SJCRH30 (cell line): ENCODE results near the gene EVA1B. TPM values are rescaled to one million over a fixed set of nuclear protein-coding genes. Genes with fewer than 3 reads are reported as not detected.
A peak's percentile ranks its signal among the peaks of the same experiment; 100 is the strongest.

ENCODE experiments used
- DNase-seq, 2 experiments: peaks; one replicate each; pipeline ENCODE4 v3.0.0-alpha.2; 2015 to 2020
- H3K27ac ChIP-seq: fragments of 250-450 bp; sonication (Bioruptor Pico); 2 replicates; pipeline ENCODE4 v1.5.1; 2020; ENCODE audit warnings: mild to moderate bottlenecking, moderate library complexity
- H3K27me3 ChIP-seq: fragments of 250-450 bp; sonication (Bioruptor Pico); 2 replicates; pipeline ENCODE4 v1.5.1; 2020; ENCODE audit warnings: mild to moderate bottlenecking, moderate library complexity
- H3K36me3 ChIP-seq: fragments of 250-450 bp; sonication (Bioruptor Pico); 2 replicates; pipeline ENCODE4 v1.5.1; 2020; ENCODE audit warnings: mild to moderate bottlenecking, moderate library complexity
- H3K4me1 ChIP-seq: fragments of 250-450 bp; sonication (Bioruptor Pico); 2 replicates; pipeline ENCODE4 v1.5.1; 2020; ENCODE audit warnings: mild to moderate bottlenecking, moderate library complexity
- H3K4me3 ChIP-seq: fragments of 250-450 bp; sonication (Bioruptor Pico); 2 replicates; pipeline ENCODE4 v1.5.1; 2020; ENCODE audit warnings: mild to moderate bottlenecking, moderate library complexity
- H3K9me3 ChIP-seq: fragments of 250-450 bp; sonication (Bioruptor Pico); replicated peaks from 2 replicates; pipeline ENCODE4 v1.5.1; 2020; ENCODE audit warnings: mild to moderate bottlenecking, moderate library complexity
- total RNA-seq: library from RNA; depleted of rRNA; stranded (reverse); fragments of >200 nt; shearing (Covaris generic); gene quantifications from 2 replicates; pipeline ENCODE4 v1.2.3, GENCODE V29; 2014; rRNA removed

EVA1B gene, protein sequence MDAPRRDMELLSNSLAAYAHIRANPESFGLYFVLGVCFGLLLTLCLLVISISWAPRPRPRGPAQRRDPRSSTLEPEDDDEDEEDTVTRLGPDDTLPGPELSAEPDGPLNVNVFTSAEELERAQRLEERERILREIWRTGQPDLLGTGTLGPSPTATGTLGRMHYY
- 5.8 and 6.9 TPM in 2 replicates for total RNA-seq

DNA sequence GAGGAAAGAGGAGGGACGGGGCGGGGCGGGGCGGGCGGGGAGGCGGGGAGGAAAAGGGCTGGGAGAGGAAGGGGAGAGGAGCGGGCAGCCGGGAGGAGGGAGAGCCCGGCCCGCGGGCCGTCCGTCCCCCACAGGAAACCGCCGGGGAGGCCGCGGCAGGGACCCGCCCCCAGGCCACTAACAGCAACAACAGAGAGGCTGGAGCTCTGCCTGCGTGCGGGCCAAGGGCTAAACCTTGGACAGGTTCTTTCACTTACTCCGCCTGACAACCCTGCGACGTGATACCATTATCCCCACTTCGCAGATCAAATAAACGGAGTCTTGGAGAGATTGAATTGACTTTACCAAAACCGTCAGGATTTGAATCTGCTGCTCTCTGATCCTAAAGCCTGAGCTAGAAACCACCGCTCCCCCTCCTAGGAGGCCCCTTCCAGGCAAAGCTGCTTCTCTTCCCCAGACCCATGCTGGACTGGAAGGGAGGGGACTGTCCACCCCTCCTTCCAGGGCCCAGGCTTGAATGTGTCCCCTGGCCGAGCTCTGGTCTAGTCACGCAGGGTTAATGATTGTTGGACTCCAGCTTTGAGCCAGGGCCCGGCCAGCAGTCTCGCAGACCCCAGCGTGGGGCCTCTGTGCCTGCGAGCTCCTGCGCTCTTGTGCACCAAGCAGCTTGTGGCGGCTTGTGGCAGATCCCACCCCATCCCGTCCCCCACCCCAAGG, at the start of gene EVA1B:
EVA1B (minus strand) TSS at position 10 of the 717 bp plus-strand sequence. CDS start 608 bp downstream, outside the sequence.
- Histone ChIP-seq H3K4me1 (peaks cover 3% of the 10 kb centered on the region; the same call in 1 of the 2 replicates), H3K4me3 (peak within 1 kb of the TSS; percentile 59), H3K9me3 (no peaks in the 10 kb centered on the region), H3K27ac (no peak within 1 kb of the TSS), H3K27me3 (no peaks in the 10 kb centered on the region), H3K36me3 (peaks cover 7% of the 10 kb centered on the region; the same call in 1 of the 2 replicates)
- peak; percentile 77 to 81 for DNase-seq

GRCh38 chr1:36372617-36373016, 49.2 kb upstream of the EVA1B start:
- H3K27me3 ChIP-seq: no peaks in the 10 kb centered on the region
- DNase-seq: no peak
- no peaks in the 10 kb centered on the region for H3K9me3 ChIP-seq
- H3K27ac ChIP-seq: no peak overlapping the region
- H3K4me3 ChIP-seq: no peak overlapping the region
- no peaks in the 10 kb centered on the region for H3K36me3 ChIP-seq
- peaks cover 27% of the 10 kb centered on the region for H3K4me1 ChIP-seq

GRCh38 chr1:36369061-36369861, 45.8 kb upstream of the EVA1B start:
- H3K27ac ChIP-seq: no peak overlapping the region
- no peaks in the 10 kb centered on the region for H3K36me3 ChIP-seq
- no peaks in the 10 kb centered on the region for H3K27me3 ChIP-seq
- peaks cover 23% of the 10 kb centered on the region for H3K4me1 ChIP-seq
- H3K4me3 ChIP-seq: no peak overlapping the region
- DNase-seq: peak; percentile 75 to 89
- no peaks in the 10 kb centered on the region for H3K9me3 ChIP-seq

DNA sequence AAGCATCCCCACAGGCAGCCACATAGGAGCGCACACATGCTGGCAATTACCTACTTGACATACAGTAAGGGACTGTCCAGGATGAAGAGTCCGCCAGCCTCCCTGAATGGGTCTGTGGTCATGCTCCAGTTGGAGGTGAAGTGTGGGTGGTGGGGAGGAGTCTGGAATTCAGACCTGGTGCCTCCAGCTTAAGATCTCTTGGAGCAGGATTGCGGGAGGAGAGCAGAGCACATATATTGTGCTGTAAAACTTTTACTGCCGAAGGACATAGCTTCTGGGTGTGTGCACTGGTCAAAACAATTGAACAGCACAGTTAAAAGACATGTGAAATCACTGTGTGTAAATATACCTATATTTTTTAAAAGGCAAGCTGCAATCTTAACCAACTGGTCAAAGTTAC, 44.4 kb upstream of the EVA1B start:
- Histone ChIP-seq H3K9me3 (no peaks in the 10 kb centered on the region), H3K27ac (no peak overlapping the region), H3K27me3 (no peaks in the 10 kb centered on the region), H3K4me1 (peaks cover 10% of the 10 kb centered on the region), H3K4me3 (no peak overlapping the region), H3K36me3 (no peaks in the 10 kb centered on the region)
- no peak for DNase-seq

DNA sequence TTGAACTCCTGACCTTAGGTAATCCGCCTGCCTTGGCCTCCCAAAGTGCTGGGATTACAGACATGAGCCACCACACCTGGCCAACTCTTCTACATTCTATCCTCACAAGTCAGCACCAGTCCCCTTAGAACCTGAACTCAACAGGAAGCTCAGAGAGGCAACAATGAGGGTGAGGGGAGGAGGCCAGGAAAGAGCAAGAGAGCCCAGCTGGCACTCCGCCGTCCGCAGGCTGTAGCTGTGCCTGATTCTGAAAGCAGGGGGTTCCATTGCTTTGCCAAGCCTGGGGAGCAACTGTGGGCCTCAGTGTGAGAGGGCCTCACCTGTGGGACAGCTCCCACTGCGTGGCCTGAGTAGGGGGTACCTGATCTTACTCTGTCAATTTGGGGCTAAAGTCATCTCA, 43.6 kb upstream of the EVA1B start:
- Histone ChIP-seq H3K4me3 (no peak overlapping the region), H3K9me3 (no peaks in the 10 kb centered on the region), H3K27ac (no peak overlapping the region), H3K36me3 (no peaks in the 10 kb centered on the region), H3K4me1 (peaks cover 6% of the 10 kb centered on the region), H3K27me3 (no peaks in the 10 kb centered on the region)
- no peak for DNase-seq

- Histone ChIP-seq H3K9me3 (no peaks in the 10 kb centered on the region), H3K4me1 (peaks cover 6% of the 10 kb centered on the region), H3K27me3 (no peaks in the 10 kb centered on the region), H3K36me3 (no peaks in the 10 kb centered on the region), H3K4me3 (peak overlapping the region; percentile 47), H3K27ac (peak overlapping the region; percentile 76)
- peak; percentile 97 for DNase-seq
Measured at GRCh38 chr1:36366091-36366661, 42.7 kb upstream of the EVA1B start.

- H3K27me3 ChIP-seq: no peaks in the 10 kb centered on the region
- peak in 1 of 2 experiments; percentile 51 for DNase-seq
- H3K36me3 ChIP-seq: no peaks in the 10 kb centered on the region
- H3K4me3 ChIP-seq: peak overlapping the region; percentile 47
- H3K27ac ChIP-seq: peak overlapping the region; percentile 76
- no peaks in the 10 kb centered on the region for H3K9me3 ChIP-seq
- peaks cover 6% of the 10 kb centered on the region for H3K4me1 ChIP-seq
Measured at GRCh38 chr1:36365381-36365780, 41.9 kb upstream of the EVA1B start.

- Histone ChIP-seq H3K27ac (no peak overlapping the region), H3K4me3 (no peak overlapping the region), H3K9me3 (no peaks in the 10 kb centered on the region), H3K36me3 (peaks cover 10% of the 10 kb centered on the region; the same call in 1 of the 2 replicates), H3K4me1 (peaks cover 3% of the 10 kb centered on the region), H3K27me3 (no peaks in the 10 kb centered on the region)
- DNase-seq: no peak
Measured at GRCh38 chr1:36359911-36360550, 36.6 kb upstream of the EVA1B start.

DNA sequence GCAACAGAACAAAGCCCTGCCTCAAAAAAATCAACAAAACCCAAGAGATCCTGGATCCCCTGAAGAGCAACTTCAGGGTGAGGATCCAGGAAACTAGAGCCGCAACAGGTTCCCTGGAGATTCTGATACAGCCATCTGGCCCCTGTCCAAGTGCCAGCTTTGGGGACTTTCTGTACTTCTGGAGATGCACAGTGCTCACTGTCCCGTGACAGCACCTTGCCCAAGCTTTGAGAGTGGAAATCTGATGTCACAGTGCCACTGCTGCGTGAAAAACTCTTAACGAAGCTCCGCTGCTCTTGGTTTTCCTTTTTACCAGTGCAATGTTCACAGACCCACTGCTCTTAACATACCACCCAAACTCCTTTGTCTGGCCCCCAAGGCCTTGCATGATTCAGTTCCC, 35.9 kb upstream of the EVA1B start:
- Histone ChIP-seq H3K27me3 (no peaks in the 10 kb centered on the region), H3K4me1 (peaks cover 3% of the 10 kb centered on the region; the same call in 1 of the 2 replicates), H3K4me3 (no peak overlapping the region), H3K27ac (no peak overlapping the region), H3K36me3 (peaks cover 10% of the 10 kb centered on the region; the same call in 1 of the 2 replicates), H3K9me3 (no peaks in the 10 kb centered on the region)
- DNase-seq: no peak

DNA sequence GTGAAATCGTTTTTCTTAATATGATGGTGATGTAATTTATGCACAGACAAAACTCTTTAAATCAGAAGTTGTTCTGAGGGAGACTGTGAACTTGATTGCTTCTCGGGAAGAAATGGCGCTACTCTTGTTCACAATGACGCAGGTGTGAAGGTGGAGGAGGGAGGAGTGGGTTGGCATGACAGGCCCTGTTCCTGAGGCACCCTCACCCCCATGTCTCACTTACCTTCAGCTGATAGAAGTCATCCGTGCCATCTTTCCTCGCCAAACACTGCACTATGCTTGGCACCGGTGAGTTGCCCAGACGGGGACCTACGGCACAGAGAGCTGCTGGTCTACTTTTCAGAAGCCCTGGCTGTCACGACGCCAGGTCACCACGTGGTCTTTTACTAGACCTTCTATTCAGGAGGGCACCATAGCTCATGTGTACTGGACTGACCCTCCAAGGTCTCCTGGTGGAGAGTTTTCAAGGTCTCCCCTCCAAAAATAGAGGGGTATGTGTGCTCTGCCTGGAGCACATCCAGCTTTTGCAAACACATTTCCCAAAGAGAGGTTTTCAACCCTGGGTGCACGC, 35.2 kb upstream of the EVA1B start:
- no peak for DNase-seq
- H3K4me1 ChIP-seq: peaks cover 3% of the 10 kb centered on the region; the same call in 1 of the 2 replicates
- no peak overlapping the region for H3K4me3 ChIP-seq
- no peak overlapping the region for H3K27ac ChIP-seq
- H3K27me3 ChIP-seq: no peaks in the 10 kb centered on the region
- peaks cover 10% of the 10 kb centered on the region; the same call in 1 of the 2 replicates for H3K36me3 ChIP-seq
- H3K9me3 ChIP-seq: no peaks in the 10 kb centered on the region

GRCh38 chr1:36355811-36356210, 32.4 kb upstream of the EVA1B start:
- no peaks in the 10 kb centered on the region for H3K9me3 ChIP-seq
- no peaks in the 10 kb centered on the region for H3K27me3 ChIP-seq
- peaks cover 10% of the 10 kb centered on the region; the same call in 1 of the 2 replicates for H3K36me3 ChIP-seq
- peaks cover 24% of the 10 kb centered on the region for H3K4me1 ChIP-seq
- H3K4me3 ChIP-seq: no peak overlapping the region
- H3K27ac ChIP-seq: no peak overlapping the region
- DNase-seq: no peak

DNA sequence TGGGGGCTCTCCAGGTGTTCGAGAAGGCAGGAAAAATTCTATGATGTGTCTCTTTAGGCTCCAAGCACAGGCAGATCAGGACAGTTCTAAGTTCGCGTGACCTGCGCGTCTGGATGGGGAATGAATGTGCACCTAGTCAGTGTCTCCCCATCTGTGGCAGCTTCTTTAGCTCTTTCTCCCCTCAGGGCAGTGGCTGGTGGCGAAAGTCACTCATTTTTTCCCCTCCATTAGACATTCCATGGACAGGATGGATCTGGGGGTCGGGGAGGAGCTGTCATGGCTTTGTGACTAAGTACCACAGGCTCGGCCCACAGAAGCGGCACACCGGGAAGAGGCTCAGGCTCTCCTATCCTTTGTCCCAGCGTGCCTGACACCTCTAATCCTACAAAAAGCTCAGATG, 31.0 kb upstream of the EVA1B start:
- Histone ChIP-seq H3K36me3 (peaks cover 8% of the 10 kb centered on the region; the same call in 1 of the 2 replicates), H3K27ac (no peak overlapping the region)

GRCh38 chr1:36352910-36353878, 29.7 kb upstream of the EVA1B start:
- Histone ChIP-seq H3K27ac (no peak overlapping the region), H3K9me3 (no peaks in the 10 kb centered on the region), H3K4me1 (peaks cover 27% of the 10 kb centered on the region), H3K36me3 (peaks cover 6% of the 10 kb centered on the region; the same call in 1 of the 2 replicates), H3K4me3 (no peak overlapping the region), H3K27me3 (no peaks in the 10 kb centered on the region)
- DNase-seq: no peak

More for the DNA sequence above, 31.0 kb upstream of the EVA1B start:
- H3K4me1 ChIP-seq: peaks cover 27% of the 10 kb centered on the region
- DNase-seq: no peak
- H3K4me3 ChIP-seq: no peak overlapping the region
- no peaks in the 10 kb centered on the region for H3K27me3 ChIP-seq
- H3K9me3 ChIP-seq: no peaks in the 10 kb centered on the region
